Natural killer cell (primary cell): Measurements from ENCODE around the gene KIF1A. TPM values are rescaled to one million over a fixed set of nuclear protein-coding genes. Genes with fewer than 3 reads are reported as not detected.

Experiments used
- ATAC-seq, 3 donors: fragments of 150-1000 bp in 2 of 3; fragments of 200-7000 bp in 1 of 3; cut with Tn5 transposase; 1 replicate in 1 of 3; 2 replicates in 2 of 3; pipeline ENCODE4 v1.10.0; 2021; ENCODE audit warnings: mild to moderate bottlenecking in 2 of 3, moderate library complexity in 2 of 3
- DNase-seq, 2 donors: peaks; one replicate each; pipeline versions ENCODE4 v3.0.0 to v3.0.0-alpha.2; 2013 to 2021; ENCODE audit warnings: mixed read lengths in 1 of 2
- H3K27ac ChIP-seq: one replicate; pipeline ENCODE4 v1.5.1; 2013; ENCODE audit warnings: mild to moderate bottlenecking, low read length
- H3K27me3 ChIP-seq: one replicate; pipeline ENCODE4 v1.6.1; 2013; ENCODE audit warnings: low read length; ENCODE audit not compliant: control insufficient read depth, insufficient read depth
- H3K36me3 ChIP-seq: one replicate; pipeline ENCODE4 v1.6.1; 2013; ENCODE audit warnings: low read length; ENCODE audit not compliant: control insufficient read depth, insufficient read depth
- H3K4me1 ChIP-seq: one replicate; pipeline ENCODE4 v1.6.1; 2013; ENCODE audit warnings: low read length; ENCODE audit not compliant: control insufficient read depth, insufficient read depth
- H3K4me3 ChIP-seq: one replicate; pipeline ENCODE4 v1.5.1; 2013; ENCODE audit warnings: low read length
- H3K9me3 ChIP-seq: one replicate; pipeline ENCODE4 v1.6.1; 2013; ENCODE audit warnings: low read length; ENCODE audit not compliant: control insufficient read depth, insufficient read depth
- H3K27ac Mint-ChIP-seq, 2 donors: one replicate each; pipeline ENCODE4 v1.8.0; 2022; ENCODE audit warnings: mild to moderate bottlenecking in 2 of 2, mixed read lengths in 2 of 2, moderate library complexity in 1 of 2
- H3K27me3 Mint-ChIP-seq, 2 donors: one replicate each; pipeline ENCODE4 v1.8.0; 2022; ENCODE audit warnings: low read depth in 2 of 2, mixed read lengths in 2 of 2
- H3K36me3 Mint-ChIP-seq: one replicate; pipeline ENCODE4 v1.8.0; 2022; ENCODE audit warnings: mixed read lengths
- H3K4me1 Mint-ChIP-seq, 2 donors: one replicate each; pipeline ENCODE4 v1.8.0; 2022; ENCODE audit warnings: mixed read lengths in 2 of 2
- H3K4me3 Mint-ChIP-seq: one replicate; pipeline ENCODE4 v1.8.0; 2022; ENCODE audit warnings: mild to moderate bottlenecking, moderate library complexity, mixed read lengths
- H3K9me3 Mint-ChIP-seq, 2 donors: one replicate each; pipeline ENCODE4 v1.8.0; 2022; ENCODE audit warnings: mixed read lengths in 2 of 2
- WGBS: methylation state at CpG from one replicate; pipeline ENCODE4 v1.1.7; 2013; ENCODE audit warnings: missing lambda C conversion rate; ENCODE audit not compliant: insufficient coverage; 5-methylcytosine and 5-hydroxymethylcytosine counted together
- intact Hi-C: fragments of 100-400 bp; cut with micrococcal nuclease; formaldehyde crosslinking; loops from one replicate; pipeline ENCODE4 v1.14.2; 2022
- total RNA-seq, 4 donors: library from RNA; stranded (reverse); fragments of 120-200 nt in 1 of 4; gene quantifications; one replicate each; pipeline versions ENCODE4 v1.2.3 to v1.2.4, GENCODE V29; 2013 to 2022
- TF ChIP-seq, protein P1 (sequence below): fragments of 200-600 bp; IDR thresholded peaks from one replicate; pipeline ENCODE4 v1.8.0; 2022; ENCODE audit warnings: antibody characterized with exemption

KIF1A gene
- total RNA-seq, 3 donors from 2014 or later (not counting 1 experiment from before 2014, with no cell fraction given) = 0.09 TPM; not detected in 2

DNA sequence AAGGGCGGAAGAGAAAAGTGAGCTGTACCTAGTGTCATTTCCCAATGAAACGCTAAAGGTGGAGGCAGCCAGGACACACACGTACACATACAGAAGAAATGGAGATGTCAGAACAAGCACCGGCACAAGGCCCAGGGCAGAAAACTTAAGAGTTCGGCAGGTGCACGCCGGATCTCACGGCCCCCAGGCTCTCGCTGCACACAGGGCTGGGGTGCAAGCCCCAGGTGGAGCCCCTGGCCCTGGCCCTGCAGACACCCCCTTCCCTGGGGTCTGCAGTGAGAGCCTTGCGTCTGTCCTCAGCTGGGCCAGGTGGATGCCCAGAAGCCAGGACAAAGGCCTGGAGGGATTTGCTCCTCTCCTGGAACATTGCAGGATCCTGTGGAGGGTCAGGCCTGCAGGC, 91.7 kb downstream of the KIF1A start:
- Mint-ChIP-seq H3K9me3 (no peaks in the 10 kb centered on the region), H3K4me3 (no peak overlapping the region), H3K4me1 (no peaks in the 10 kb centered on the region), H3K36me3 (no peaks in the 10 kb centered on the region), H3K27ac (no peak overlapping the region), H3K27me3 (no peaks in the 10 kb centered on the region)
- Histone ChIP-seq H3K36me3 (no peaks in the 10 kb centered on the region), H3K4me3 (no peak overlapping the region), H3K9me3 (no peaks in the 10 kb centered on the region), H3K27ac (no peak overlapping the region), H3K27me3 (no peaks in the 10 kb centered on the region), H3K4me1 (no peaks in the 10 kb centered on the region)
- 94% methylated on average over 10 of the region's 10 CpGs for WGBS
- DNase-seq (no peak), ATAC-seq (no peak)
- intact Hi-C loops = no loop called here
- TF ChIP-seq, protein P1, sequence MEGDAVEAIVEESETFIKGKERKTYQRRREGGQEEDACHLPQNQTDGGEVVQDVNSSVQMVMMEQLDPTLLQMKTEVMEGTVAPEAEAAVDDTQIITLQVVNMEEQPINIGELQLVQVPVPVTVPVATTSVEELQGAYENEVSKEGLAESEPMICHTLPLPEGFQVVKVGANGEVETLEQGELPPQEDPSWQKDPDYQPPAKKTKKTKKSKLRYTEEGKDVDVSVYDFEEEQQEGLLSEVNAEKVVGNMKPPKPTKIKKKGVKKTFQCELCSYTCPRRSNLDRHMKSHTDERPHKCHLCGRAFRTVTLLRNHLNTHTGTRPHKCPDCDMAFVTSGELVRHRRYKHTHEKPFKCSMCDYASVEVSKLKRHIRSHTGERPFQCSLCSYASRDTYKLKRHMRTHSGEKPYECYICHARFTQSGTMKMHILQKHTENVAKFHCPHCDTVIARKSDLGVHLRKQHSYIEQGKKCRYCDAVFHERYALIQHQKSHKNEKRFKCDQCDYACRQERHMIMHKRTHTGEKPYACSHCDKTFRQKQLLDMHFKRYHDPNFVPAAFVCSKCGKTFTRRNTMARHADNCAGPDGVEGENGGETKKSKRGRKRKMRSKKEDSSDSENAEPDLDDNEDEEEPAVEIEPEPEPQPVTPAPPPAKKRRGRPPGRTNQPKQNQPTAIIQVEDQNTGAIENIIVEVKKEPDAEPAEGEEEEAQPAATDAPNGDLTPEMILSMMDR = no peak

DNA sequence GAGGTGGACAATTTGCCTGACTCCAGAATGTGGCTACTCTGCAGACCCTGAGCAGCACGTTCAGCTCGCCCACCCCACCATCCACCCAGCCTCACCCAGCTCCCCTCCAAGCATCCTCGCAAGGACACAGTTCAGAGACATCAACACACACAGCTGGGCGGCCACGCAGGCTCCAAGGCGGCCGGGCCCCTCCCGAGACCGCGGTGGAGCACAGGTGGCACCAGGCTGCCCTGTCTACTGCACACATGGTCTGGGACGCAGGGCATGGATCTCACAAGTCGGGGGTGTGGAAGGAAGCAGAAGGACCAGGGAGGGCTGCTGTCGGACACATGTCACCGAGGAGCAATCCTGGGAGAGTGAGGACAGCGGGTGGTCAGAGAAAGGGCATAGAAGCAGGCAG, 92.1 kb downstream of the KIF1A start:
- ATAC-seq (no peak), DNase-seq (no peak)
- Histone ChIP-seq H3K4me1 (no peaks in the 10 kb centered on the region), H3K9me3 (no peaks in the 10 kb centered on the region), H3K27me3 (no peaks in the 10 kb centered on the region), H3K36me3 (no peaks in the 10 kb centered on the region), H3K27ac (no peak overlapping the region), H3K4me3 (no peak overlapping the region)
- intact Hi-C loops = no loop called here
- no peaks in the 10 kb centered on the region for H3K9me3 Mint-ChIP-seq
- H3K27ac Mint-ChIP-seq = no peak overlapping the region
- TF ChIP-seq, protein P1 = no peak
- H3K4me1 Mint-ChIP-seq = no peaks in the 10 kb centered on the region
- no peaks in the 10 kb centered on the region for H3K36me3 Mint-ChIP-seq
- no peaks in the 10 kb centered on the region for H3K27me3 Mint-ChIP-seq
- H3K4me3 Mint-ChIP-seq = no peak overlapping the region
- 89% methylated on average over 15 of the region's 15 CpGs for WGBS

DNA sequence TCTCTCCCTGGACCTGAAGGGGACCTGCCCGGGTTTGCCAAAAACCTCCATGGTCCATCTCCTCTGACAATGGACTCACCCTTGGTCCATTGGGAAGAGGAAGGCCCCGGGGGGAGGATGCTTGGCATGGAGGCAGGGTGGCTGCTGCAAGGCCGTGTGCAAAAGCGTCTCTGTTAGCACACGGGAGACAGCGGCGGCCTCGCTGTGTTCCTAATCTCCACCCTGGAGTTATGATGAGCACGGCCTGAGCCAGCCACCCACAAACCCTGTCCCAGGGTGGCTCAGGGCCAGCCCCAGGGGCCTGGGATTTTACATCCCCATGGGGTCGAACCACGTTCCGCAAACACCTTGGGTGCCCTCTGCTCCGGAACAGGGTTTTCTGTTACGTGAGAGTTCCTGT, 92.6 kb downstream of the KIF1A start:
- Mint-ChIP-seq H3K27me3 (no peaks in the 10 kb centered on the region), H3K36me3 (no peaks in the 10 kb centered on the region), H3K27ac (no peak overlapping the region), H3K4me1 (no peaks in the 10 kb centered on the region), H3K4me3 (no peak overlapping the region), H3K9me3 (no peaks in the 10 kb centered on the region)
- Histone ChIP-seq H3K4me1 (no peaks in the 10 kb centered on the region), H3K36me3 (no peaks in the 10 kb centered on the region), H3K4me3 (no peak overlapping the region), H3K27ac (no peak overlapping the region), H3K27me3 (no peaks in the 10 kb centered on the region), H3K9me3 (no peaks in the 10 kb centered on the region)
- intact Hi-C loops = no loop called here
- TF ChIP-seq, protein P1 = no peak
- ATAC-seq (no peak), DNase-seq (no peak)
- WGBS = 79% methylated on average over 14 of the region's 14 CpGs

DNA sequence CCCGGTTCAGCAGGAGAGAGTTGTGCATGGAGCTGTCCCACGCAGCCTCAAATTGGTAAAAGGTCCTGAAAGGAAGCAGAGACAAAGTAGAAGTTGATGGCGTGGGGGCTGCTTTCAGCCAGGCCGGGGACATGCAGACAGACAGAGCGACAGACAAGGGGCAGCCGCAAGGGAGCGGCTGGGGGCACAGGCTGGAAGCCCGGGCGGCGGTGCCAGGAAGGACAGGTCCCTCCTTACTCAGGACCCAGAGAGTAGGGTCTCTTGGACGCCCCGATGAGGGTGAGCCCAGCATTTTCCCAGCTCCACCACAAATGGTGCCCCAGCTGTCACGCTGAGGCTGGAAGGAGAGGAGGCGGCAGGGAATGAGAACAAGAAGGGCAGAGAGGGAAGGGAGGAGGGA, 93.1 kb downstream of the KIF1A start:
- DNase-seq (no peak), ATAC-seq (no peak)
- intact Hi-C loops = no loop called here
- TF ChIP-seq, protein P1 = no peak
- no peaks in the 10 kb centered on the region for H3K4me1 ChIP-seq
- WGBS = 88% methylated on average over 14 of the region's 14 CpGs
- H3K4me3 ChIP-seq = no peak overlapping the region
- no peaks in the 10 kb centered on the region for H3K36me3 ChIP-seq
- Mint-ChIP-seq H3K4me3 (no peak overlapping the region), H3K27ac (no peak overlapping the region), H3K36me3 (no peaks in the 10 kb centered on the region), H3K27me3 (no peaks in the 10 kb centered on the region), H3K4me1 (no peaks in the 10 kb centered on the region), H3K9me3 (no peaks in the 10 kb centered on the region)
- no peaks in the 10 kb centered on the region for H3K27me3 ChIP-seq
- no peak overlapping the region for H3K27ac ChIP-seq
- H3K9me3 ChIP-seq = no peaks in the 10 kb centered on the region
